Colonic mucosa (tissue), 4 donors: ENCODE results near the gene CORO7. TPM values are rescaled to one million over a fixed set of nuclear protein-coding genes. Genes with fewer than 3 reads are reported as not detected.

Source experiments
- DNase-seq: peaks from one replicate; pipeline ENCODE4 v3.0.0-alpha.2; 2020
- H3K27ac ChIP-seq: fragments of 200-600 bp; one replicate; pipeline ENCODE4 v1.8.0; 2021
- H3K27me3 ChIP-seq: fragments of 200-600 bp; one replicate; pipeline ENCODE4 v1.8.0; 2021
- H3K36me3 ChIP-seq: fragments of 200-600 bp; one replicate; pipeline ENCODE4 v1.8.0; 2021
- H3K4me1 ChIP-seq: fragments of 200-600 bp; one replicate; pipeline ENCODE4 v1.8.0; 2021; ENCODE audit warnings: mild to moderate bottlenecking
- H3K4me3 ChIP-seq: fragments of 200-600 bp; one replicate; pipeline ENCODE4 v1.8.0; 2021
- H3K9ac ChIP-seq, 2 donors: one replicate each; pipeline ENCODE4 v1.7.0; 2013; ENCODE audit warnings: control low read depth in 2 of 2, low read depth in 2 of 2, low read length in 2 of 2
- H3K9me3 ChIP-seq: fragments of 200-600 bp; one replicate; pipeline ENCODE4 v1.8.0; 2021
- intact Hi-C: fragments of 100-400 bp; cut with DNase I; formaldehyde crosslinking; loops from one replicate; pipeline ENCODE4 v1.14.1; 2022
- total RNA-seq, 2 donors: library from RNA; stranded (reverse); fragmentation: NEBNext Ultra II Directional in 1 of 2; extraction: Animal tissue kit (Norgen Biotek cat#: 25700) in 1 of 2; gene quantifications; one replicate each; pipeline ENCODE4 v1.2.1, GENCODE V29; 2021
- TF ChIP-seq, protein P1 (sequence below): fragments of 200-600 bp; IDR thresholded peaks from one replicate; pipeline ENCODE4 v1.8.0; 2022; ENCODE audit warnings: antibody characterized with exemption, mild to moderate bottlenecking
- donor health status: healthy.
- donor health status: DM: no; HTN: no; CAD: no.
- donor health status: DM: no; HTN: no; CAD: no.

The CORO7 gene
- total RNA-seq, 2 donors from 2014 or later = 37.2 to 55.9 TPM

- TF ChIP-seq, protein P1, sequence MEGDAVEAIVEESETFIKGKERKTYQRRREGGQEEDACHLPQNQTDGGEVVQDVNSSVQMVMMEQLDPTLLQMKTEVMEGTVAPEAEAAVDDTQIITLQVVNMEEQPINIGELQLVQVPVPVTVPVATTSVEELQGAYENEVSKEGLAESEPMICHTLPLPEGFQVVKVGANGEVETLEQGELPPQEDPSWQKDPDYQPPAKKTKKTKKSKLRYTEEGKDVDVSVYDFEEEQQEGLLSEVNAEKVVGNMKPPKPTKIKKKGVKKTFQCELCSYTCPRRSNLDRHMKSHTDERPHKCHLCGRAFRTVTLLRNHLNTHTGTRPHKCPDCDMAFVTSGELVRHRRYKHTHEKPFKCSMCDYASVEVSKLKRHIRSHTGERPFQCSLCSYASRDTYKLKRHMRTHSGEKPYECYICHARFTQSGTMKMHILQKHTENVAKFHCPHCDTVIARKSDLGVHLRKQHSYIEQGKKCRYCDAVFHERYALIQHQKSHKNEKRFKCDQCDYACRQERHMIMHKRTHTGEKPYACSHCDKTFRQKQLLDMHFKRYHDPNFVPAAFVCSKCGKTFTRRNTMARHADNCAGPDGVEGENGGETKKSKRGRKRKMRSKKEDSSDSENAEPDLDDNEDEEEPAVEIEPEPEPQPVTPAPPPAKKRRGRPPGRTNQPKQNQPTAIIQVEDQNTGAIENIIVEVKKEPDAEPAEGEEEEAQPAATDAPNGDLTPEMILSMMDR = no peak
- Histone ChIP-seq H3K27me3 (no peaks in the 10 kb centered on the region), H3K4me1 (no peaks in the 10 kb centered on the region), H3K36me3 (no peaks in the 10 kb centered on the region), H3K4me3 (no peak overlapping the region), H3K9ac (no peak overlapping the region), H3K27ac (no peak overlapping the region), H3K9me3 (no peaks in the 10 kb centered on the region)
- no peak for DNase-seq
- intact Hi-C loops = no loop called here
These were observed 53.8 kb downstream of the CORO7 start for GRCh38 chr16:4362476-4363135.

GRCh38 chr16:4361944-4362311, 54.5 kb downstream of the CORO7 start:
- Histone ChIP-seq H3K27ac (no peak overlapping the region), H3K4me1 (no peaks in the 10 kb centered on the region), H3K9ac (no peak overlapping the region), H3K9me3 (no peaks in the 10 kb centered on the region), H3K36me3 (no peaks in the 10 kb centered on the region), H3K27me3 (no peaks in the 10 kb centered on the region), H3K4me3 (no peak overlapping the region)
- no peak for DNase-seq
- TF ChIP-seq, protein P1 = no peak
- intact Hi-C loops = no loop called here

DNA sequence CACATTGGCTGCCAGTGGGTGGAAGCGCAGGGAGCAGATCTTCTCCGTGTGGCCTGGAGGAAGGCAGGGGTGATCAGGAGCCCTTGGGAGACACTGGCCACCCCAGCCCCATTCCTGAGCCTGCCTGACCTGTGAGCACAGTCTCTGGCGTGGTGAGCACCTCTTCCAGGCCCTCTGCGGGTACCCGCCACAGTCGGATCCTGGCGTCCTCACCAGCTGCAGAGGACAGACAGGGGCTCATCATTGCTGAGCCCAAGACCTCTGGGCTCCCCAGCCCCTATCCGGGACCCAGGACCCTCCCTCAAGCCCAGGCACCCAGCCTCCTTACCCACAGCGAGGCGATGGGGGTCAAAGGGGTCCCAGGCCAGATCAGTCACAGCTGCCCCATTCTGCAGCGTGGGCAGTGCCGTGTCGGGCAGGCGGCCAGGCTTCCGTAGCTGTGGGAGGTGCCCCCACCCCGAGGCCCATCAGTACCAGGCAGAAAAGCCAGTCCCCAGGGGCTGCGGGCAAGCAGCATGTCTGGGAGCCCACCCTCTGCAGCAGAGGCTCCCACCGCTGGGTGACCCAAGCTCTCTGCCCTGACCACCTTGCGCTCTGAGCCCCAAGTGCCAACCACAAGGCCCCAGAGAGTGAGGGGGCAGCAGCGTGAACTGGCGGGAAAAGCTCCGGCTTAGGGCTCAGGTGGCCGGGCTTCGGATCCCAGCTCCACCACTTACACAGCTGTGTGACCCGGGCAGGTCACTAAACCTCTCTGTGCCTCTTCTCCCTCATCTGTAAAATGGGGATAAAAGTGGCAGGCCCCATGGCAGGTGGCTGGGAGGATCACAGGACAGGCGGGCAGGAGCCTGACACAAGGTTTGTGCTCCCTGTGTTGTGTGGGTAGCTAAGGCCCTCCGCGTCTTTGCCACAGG, 55.1 kb downstream of the CORO7 start:
- Histone ChIP-seq H3K9ac (no peak overlapping the region), H3K4me1 (no peaks in the 10 kb centered on the region), H3K27ac (no peak overlapping the region), H3K4me3 (no peak overlapping the region), H3K27me3 (no peaks in the 10 kb centered on the region), H3K9me3 (no peaks in the 10 kb centered on the region), H3K36me3 (no peaks in the 10 kb centered on the region)
- TF ChIP-seq, protein P1 = no peak
- intact Hi-C loops = no loop called here
- DNase-seq = no peak

DNA sequence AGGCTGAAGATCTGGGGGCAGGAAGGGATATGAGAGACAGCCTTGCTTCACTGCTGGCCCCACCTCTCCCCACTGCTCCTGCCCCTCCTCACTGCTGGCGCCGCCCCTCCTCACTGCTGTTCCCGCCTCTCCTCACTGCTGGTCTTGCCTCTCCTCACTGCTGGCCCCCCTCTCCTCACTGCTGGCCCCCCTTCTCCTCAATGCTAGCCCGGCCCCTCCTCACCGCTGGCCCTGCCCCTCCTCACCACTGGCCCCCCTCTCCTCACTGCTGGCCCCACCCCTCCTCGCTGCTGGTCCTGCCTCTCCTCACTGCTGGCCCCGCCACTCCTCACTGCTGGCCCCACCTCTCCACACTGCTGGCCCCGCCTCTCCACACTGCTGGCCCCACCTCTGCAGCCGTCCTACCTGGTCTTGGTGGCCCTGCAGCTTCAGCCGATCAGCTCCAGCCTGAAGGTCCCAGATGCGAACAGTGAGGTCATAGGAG, 55.8 kb downstream of the CORO7 start:
- Histone ChIP-seq H3K4me1 (no peaks in the 10 kb centered on the region), H3K9me3 (no peaks in the 10 kb centered on the region), H3K27ac (no peak overlapping the region), H3K27me3 (no peaks in the 10 kb centered on the region), H3K36me3 (no peaks in the 10 kb centered on the region), H3K9ac (no peak overlapping the region), H3K4me3 (no peak overlapping the region)
- DNase-seq = no peak
- intact Hi-C loops = no loop called here
- TF ChIP-seq, protein P1 = no peak

- TF ChIP-seq, protein P1 = no peak
- intact Hi-C loops = loop anchor here (1.0 kb wide), 1 partner anchor 42 kb away; no protein-coding TSS in a partner anchor
- Histone ChIP-seq H3K36me3 (no peaks in the 10 kb centered on the region), H3K9me3 (no peaks in the 10 kb centered on the region), H3K9ac (no peak overlapping the region), H3K4me1 (no peaks in the 10 kb centered on the region), H3K27me3 (no peaks in the 10 kb centered on the region), H3K27ac (no peak overlapping the region), H3K4me3 (no peak overlapping the region)
- no peak for DNase-seq
These were observed 56.5 kb downstream of the CORO7 start for GRCh38 chr16:4359914-4360313.
